Mammary epithelial cell (primary cell): ENCODE data around the gene CDR2.

Source experiments
- EZH2 ChIP-seq: IDR thresholded peaks from 2 replicates; pipeline ENCODE4 v1.6.1; 2012; ENCODE audit warnings: low read length, inconsistent platforms, borderline replicate concordance
- TF ChIP-seq, protein P1 (sequence below), 2 donors: IDR thresholded peaks in 1 of 2; conservative IDR thresholded peaks in 1 of 2; 2 replicates each; pipeline ENCODE4 v1.5.1; 2011 to 2012; ENCODE audit warnings: inconsistent platforms in 2 of 2, low read length in 2 of 2, mild to moderate bottlenecking in 2 of 2, control low read depth in 1 of 2, low read depth in 1 of 2; ENCODE audit not compliant: insufficient read depth in 1 of 2; ENCODE audit errors: extremely low read depth in 1 of 2

GRCh38 chr16:22325598-22326368 is 48.6 kb downstream of the CDR2 start:
- TF ChIP-seq EZH2 = no peak
- TF ChIP-seq, protein P1, sequence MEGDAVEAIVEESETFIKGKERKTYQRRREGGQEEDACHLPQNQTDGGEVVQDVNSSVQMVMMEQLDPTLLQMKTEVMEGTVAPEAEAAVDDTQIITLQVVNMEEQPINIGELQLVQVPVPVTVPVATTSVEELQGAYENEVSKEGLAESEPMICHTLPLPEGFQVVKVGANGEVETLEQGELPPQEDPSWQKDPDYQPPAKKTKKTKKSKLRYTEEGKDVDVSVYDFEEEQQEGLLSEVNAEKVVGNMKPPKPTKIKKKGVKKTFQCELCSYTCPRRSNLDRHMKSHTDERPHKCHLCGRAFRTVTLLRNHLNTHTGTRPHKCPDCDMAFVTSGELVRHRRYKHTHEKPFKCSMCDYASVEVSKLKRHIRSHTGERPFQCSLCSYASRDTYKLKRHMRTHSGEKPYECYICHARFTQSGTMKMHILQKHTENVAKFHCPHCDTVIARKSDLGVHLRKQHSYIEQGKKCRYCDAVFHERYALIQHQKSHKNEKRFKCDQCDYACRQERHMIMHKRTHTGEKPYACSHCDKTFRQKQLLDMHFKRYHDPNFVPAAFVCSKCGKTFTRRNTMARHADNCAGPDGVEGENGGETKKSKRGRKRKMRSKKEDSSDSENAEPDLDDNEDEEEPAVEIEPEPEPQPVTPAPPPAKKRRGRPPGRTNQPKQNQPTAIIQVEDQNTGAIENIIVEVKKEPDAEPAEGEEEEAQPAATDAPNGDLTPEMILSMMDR (conservative IDR thresholded peaks at IDR 0.05 in 1 of 2, IDR thresholded peaks at IDR 0.05 in 1 of 2; ENCODE audit: extremely low read depth in 1 of 2, insufficient read depth in 1 of 2, low read depth in 1 of 2, low read length in 2 of 2) = no peak
